LNCAP (cell line): ENCODE data around the gene DAAM2.

Experiments used
- CTCF ChIP-seq: fragments of 450-650 bp; IDR thresholded peaks from 2 replicates; pipeline ENCODE4 v1.5.1; 2017; ENCODE audit warnings: mild to moderate bottlenecking

Gene DAAM2

GRCh38 chr6:39812853-39813533, 20.8 kb downstream of the DAAM2 start:
- no peak for TF ChIP-seq CTCF

- TF ChIP-seq CTCF, result no peak
Measured at GRCh38 chr6:39814236-39814635, 22.1 kb downstream of the DAAM2 start.

- no peak for TF ChIP-seq CTCF
Measured at GRCh38 chr6:39815356-39815755, 23.2 kb downstream of the DAAM2 start.

- no peak for TF ChIP-seq CTCF
Measured at GRCh38 chr6:39816747-39817146, 24.6 kb downstream of the DAAM2 start.

GRCh38 chr6:39818695-39819094, 26.5 kb downstream of the DAAM2 start:
- no peak for TF ChIP-seq CTCF

GRCh38 chr6:39819228-39819627, 27.1 kb downstream of the DAAM2 start:
- no peak for TF ChIP-seq CTCF

GRCh38 chr6:39819676-39820075, 27.5 kb downstream of the DAAM2 start:
- no peak for TF ChIP-seq CTCF

- TF ChIP-seq CTCF, result no peak
Measured at GRCh38 chr6:39820553-39820952, 28.4 kb downstream of the DAAM2 start.
